Hematopoietic multipotent progenitor cell treated with erythropoietin and hydrocortisone succinate and interleukin-3 and kit ligand, for 6 days (in vitro differentiated cells): ENCODE measurements around the gene CXCL14.
"Not testable (repeated sequence)": the region's sequence is repeated elsewhere in the genome, so short reads cannot be mapped to it uniquely, and the experiment has no call there.

Experiments
- DNase-seq: peaks from one replicate; pipeline ENCODE4 v3.0.0-alpha.2; 2015

The CXCL14 gene

GRCh38 chr5:135541807-135542502, 36.8 kb downstream of the CXCL14 start:
- no peak for DNase-seq

DNA sequence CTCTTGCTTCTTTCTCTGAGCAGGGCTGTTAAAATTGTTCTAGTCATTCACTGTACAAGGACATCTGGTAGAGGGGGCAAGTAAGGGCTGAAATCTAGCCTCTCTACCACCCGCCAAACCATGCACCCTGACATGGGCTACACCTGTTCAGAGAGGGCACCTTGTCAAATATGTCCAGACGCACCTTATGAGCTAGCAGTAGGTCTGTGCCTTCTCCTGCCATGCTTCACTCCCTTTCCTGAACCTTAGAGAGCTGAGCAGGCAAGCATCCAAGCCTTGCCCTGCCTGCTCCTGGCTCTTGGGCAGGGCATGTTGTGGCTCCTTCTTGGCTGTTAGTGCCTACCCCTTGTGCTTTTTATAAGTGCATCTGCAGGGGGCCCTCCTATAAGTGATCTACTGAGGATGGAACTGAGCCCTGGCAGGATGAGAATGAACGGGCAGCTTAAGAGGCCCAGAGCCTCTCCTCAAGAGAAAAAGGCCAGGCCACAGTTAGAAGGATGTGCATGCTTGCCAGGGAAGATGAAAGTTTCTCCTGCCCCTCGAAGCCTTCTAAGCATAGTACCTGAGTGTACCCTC, 39.3 kb downstream of the CXCL14 start:
- DNase-seq, result no peak

GRCh38 chr5:135538261-135538660, 40.5 kb downstream of the CXCL14 start:
- DNase-seq, result no peak

DNA sequence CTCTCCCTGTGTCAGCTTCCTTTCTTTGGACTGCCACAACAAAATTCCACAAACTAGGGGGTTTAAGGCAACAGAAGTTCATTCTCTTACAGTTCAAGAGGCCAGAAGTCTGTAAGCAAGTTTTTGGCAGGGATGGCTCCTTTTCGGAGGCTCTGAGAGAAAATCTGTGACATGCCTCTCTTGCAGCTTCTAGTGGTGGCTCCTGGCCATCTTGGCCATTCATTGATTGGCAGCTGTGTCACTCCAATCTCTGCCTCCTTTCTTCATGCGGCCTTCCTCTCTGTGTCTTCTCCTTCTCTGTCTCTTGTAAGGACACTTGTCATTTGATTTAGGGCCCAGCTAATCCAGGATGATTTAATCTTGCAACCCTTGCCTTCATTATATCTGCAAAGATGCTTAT, 41.0 kb downstream of the CXCL14 start:
- DNase-seq, result no peak

- DNase-seq, result no peak
Observed at GRCh38 chr5:135537271-135537670, 41.5 kb downstream of the CXCL14 start.

DNA sequence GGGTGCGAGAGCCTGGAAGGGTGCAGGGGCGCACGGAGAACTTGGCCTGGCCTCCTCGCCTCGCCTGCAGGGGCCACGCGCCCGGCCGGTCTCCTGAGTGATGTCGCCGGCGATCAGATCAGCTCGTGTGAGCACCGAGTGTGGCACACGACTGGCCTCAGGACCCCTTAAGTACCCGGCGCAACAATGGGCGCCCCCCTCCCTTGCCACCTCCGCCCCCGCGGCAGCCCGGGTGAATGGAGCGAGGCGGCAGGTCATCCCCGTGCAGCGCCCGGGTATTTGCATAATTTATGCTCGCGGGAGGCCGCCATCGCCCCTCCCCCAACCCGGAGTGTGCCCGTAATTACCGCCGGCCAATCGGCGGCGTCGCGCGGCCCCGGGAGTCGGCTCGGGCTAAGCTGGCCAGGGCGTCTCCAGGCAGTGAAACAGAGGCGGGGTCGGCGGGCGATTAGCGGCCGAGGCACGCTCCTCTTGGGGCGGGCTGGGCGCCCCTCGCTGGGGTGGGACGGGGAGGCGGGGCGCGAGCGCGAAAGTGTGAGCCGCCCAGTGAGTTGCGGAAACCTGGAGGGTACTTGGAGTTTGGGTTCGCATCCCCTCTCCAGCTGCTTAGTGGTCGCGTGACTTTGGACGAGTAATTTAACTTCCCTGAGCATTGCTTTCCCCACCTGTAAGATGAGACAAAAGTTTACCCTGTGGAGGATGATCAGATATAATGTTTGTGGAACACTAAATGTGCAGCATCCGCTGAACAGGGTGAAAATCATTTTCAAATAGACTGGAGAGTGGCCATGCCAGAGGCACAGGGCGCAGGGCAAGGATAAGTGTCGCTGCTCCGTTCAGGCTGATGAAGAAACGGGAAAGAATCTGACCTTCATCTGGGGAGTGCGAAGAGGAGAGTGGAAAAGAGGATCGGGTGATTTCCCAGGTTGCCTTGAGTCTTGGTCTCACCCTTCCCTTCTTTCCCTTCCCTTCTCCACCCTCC, 42.7 kb downstream of the CXCL14 start, which contains the start of gene NEUROG1:
NEUROG1 (minus strand) TSS at position 145 of the 982 bp plus-strand sequence. CDS start 274 bp downstream, outside the sequence.
- DNase-seq, result peak; percentile 57

- DNase-seq, result no peak
Observed at GRCh38 chr5:135535420-135535819, 43.4 kb downstream of the CXCL14 start.

DNA sequence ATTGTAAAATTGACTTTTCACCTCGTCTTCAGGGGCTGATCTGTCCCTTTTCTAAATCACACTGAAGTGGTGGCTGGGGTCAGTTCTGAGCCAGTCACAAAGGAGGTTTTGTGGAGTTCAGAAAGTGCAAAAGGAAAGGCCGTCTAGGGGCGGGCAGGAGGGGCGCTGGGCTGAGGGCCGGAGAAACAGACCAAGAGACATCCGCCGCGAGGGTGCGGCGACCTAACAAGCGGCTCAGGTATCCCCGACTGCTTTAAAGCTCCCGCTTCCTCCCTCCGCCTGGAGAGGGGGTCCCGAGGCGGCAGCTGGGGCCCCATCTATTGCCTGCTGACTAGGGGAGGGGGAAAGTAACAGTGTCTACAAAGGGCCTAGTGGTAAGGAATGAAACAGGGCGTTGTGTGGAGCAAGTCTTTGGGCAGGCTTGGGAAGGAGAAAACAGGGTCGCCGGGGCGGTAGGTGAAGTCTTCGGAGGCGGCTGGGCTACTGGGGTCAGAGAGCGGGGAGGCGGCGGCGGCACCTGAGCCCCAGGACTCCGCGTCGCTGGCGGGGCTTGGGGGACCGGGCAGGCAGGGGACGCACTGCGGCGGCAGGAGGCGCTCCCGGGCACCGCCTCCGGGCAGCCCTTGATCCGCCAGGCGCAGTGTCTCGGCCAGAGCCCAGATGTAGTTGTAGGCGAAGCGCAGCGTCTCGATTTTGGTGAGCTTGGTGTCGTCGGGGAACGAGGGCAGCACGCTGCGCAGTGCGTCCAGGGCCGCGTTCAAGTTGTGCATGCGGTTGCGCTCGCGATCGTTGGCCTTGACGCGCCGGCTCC, 44.0 kb downstream of the CXCL14 start:
- DNase-seq, result peak; percentile 58

DNA sequence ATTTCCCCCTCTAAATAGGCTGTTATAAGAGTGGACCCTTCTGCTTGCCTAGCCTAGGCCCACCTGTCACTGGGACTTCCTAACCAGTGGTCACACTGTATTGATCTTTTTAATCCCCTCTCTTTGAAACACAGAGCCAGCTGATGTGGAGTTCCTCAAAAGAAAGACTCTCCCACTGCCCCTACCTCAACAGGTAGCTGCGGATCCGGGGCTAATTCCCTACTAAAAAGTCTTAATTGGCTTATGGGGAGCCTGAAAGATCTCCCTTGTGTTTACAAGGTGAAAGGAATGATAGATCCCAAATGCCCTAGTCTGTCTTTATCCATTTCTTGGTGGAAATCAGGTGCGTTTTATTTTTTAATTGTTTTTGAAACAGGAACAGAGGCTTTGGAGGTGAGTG, 45.0 kb downstream of the CXCL14 start:
- DNase-seq, result no peak

DNA sequence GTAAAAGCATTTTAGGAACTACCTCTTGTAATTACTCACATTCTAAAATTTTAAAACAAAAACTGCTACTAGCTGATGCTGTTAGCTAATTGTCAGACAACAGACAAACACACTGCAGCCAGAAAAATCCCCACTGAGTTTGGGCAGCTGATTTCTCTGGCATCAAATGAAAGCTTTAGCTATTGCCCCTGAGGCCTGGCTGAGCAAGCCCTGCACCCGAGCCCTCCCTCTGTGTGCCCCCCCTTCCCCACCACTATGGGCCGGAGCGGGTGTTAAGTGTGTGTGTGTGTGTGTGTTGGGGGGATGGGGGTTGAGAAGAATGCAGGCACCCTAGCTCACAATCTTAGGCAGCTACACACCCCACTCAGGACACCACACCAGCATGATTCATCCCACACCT, 45.5 kb downstream of the CXCL14 start:
- DNase-seq, result no peak

DNA sequence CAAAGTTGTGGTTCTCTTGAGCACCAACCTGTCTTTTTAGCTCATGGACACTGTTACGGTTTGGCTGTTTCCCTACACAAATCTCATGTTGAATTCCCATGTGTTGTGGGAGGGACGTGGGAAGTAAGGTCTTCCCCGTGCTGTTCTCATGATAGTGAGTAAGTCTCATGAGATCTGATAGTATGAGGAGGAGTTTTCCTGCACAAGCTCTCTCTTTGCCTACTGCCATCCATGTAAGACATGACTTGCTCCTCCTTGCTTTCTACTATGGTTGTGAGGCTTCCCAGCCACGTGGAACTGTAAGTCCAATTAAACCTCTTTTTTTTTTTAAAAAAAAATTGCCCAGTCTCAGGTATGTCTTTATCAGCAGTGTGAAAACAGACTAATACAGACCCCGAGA, 49.2 kb downstream of the CXCL14 start:
- not testable (repeated sequence) for DNase-seq

- no peak for DNase-seq
Observed at GRCh38 chr5:135526924-135527323, 51.9 kb downstream of the CXCL14 start.

DNA sequence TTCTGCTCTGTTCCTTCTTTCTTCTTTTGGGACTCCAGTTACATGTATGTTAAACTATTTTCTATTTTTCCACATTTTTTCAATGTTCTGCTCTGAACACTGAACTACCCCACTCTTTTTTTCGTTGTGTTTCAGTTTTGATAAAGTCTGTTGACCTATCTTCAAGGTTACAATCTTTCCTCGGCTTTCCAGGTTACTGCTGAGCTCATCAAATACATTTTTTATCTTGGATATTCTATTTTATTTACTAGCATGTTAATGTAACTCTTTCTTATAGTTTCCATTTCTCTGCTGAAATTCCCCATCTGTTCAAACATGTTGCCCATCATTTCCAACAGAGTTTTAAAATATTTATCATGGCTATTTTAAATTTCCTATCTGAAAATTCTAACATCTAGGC, 56.8 kb downstream of the CXCL14 start:
- DNase-seq, result no peak
